ENCODE data around the gene RANBP17.

RANBP17 gene

DNA sequence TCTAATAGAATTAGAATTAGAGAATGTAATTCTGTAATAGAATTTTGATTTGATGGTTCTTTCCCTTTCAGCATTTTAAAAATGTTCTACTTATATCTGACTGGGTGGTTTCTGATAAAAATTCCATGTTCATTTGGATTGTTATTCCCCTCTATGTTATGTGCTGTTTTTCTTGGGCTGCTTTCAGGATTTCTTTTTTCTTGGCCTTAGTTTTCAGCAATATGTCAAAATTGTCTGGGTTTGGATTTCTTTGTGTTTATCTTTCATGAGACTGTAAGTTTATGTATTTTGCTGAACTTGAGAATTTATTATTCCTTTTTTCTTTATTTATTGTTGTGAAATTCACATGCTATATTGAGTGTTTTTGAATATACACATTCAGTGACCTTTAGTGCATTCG, 189.1 kb downstream of the RANBP17 start:
- no peak for DNase-seq (ENCODE audit: extremely low read depth, low read depth)
- TF ChIP-seq, protein P1, sequence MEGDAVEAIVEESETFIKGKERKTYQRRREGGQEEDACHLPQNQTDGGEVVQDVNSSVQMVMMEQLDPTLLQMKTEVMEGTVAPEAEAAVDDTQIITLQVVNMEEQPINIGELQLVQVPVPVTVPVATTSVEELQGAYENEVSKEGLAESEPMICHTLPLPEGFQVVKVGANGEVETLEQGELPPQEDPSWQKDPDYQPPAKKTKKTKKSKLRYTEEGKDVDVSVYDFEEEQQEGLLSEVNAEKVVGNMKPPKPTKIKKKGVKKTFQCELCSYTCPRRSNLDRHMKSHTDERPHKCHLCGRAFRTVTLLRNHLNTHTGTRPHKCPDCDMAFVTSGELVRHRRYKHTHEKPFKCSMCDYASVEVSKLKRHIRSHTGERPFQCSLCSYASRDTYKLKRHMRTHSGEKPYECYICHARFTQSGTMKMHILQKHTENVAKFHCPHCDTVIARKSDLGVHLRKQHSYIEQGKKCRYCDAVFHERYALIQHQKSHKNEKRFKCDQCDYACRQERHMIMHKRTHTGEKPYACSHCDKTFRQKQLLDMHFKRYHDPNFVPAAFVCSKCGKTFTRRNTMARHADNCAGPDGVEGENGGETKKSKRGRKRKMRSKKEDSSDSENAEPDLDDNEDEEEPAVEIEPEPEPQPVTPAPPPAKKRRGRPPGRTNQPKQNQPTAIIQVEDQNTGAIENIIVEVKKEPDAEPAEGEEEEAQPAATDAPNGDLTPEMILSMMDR (IDR thresholded peaks at IDR 0.05; ENCODE audit: low read depth, low read length, missing control alignments) = no peak
- H3K4me3 ChIP-seq (replicated peaks; ENCODE audit: low read depth, low read length) = no peak overlapping the region

- no peak for DNase-seq (ENCODE audit: extremely low read depth, low read depth)
- no peak overlapping the region for H3K4me3 ChIP-seq (replicated peaks; ENCODE audit: low read depth, low read length)
- TF ChIP-seq, protein P1 (IDR thresholded peaks at IDR 0.05; ENCODE audit: low read depth, low read length, missing control alignments) = no peak
Observed at GRCh38 chr5:171055875-171056454, 194.1 kb downstream of the RANBP17 start.

DNA sequence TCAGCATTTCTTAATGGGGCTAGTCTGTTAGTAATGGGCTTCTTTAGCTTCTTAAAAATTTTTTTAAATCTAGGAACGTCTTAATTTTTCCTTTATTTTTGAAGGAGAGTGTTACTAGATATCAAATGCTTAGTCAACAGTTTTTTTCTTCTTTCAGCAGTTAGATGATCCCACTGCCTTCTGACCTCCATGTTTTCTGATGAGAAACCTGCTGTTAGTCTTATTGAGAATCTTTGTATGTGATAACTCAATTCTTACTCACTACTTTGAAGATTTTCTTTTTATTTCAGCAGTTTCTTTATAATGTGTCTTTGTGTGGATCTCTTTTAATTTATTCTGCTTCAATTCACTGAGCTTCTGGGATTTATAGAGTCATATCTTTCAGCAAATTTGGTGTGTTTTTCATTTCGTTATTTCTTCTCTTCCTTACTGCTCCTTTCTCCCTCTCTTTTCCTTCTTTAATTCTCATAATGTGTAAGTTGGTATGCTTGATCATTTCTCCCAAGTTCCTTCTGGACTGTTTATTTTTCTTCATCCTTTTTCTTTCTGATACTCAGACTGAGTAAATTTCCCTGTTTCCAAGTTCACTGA, 205.8 kb downstream of the RANBP17 start:
- DNase-seq (ENCODE audit: extremely low read depth, low read depth) = no peak
- TF ChIP-seq, protein P1 (IDR thresholded peaks at IDR 0.05; ENCODE audit: low read depth, low read length, missing control alignments) = no peak
- H3K4me3 ChIP-seq (replicated peaks; ENCODE audit: low read depth, low read length) = no peak overlapping the region

DNA sequence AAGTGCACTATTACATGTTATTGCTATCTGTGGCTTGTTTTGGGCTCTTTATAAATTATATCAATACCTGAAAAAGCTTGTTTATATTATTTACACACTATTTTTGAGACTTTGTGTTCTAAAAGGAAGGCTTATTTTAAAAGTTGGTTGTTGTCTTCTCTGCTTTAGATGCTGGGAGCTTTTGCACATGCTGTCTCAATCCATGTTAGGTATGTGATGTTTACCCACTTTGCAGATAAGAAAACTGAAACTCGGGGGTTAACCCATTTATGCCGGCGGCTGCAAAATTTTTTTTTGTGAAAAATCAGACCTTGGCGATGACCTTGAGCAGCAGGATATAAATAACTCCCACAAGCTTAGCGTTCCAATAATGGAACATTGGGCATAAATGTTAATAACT, 212.9 kb downstream of the RANBP17 start:
- DNase-seq (ENCODE audit: extremely low read depth, low read depth) = no peak
- TF ChIP-seq, protein P1 (IDR thresholded peaks at IDR 0.05; ENCODE audit: low read depth, low read length, missing control alignments) = no peak
- H3K4me3 ChIP-seq (replicated peaks; ENCODE audit: low read depth, low read length) = no peak overlapping the region

GRCh38 chr5:171080186-171080938, 218.5 kb downstream of the RANBP17 start:
- no peak for DNase-seq (ENCODE audit: extremely low read depth, low read depth)
- TF ChIP-seq, protein P1 (IDR thresholded peaks at IDR 0.05; ENCODE audit: low read depth, low read length, missing control alignments) = no peak
- H3K4me3 ChIP-seq (replicated peaks; ENCODE audit: low read depth, low read length) = no peak overlapping the region

DNA sequence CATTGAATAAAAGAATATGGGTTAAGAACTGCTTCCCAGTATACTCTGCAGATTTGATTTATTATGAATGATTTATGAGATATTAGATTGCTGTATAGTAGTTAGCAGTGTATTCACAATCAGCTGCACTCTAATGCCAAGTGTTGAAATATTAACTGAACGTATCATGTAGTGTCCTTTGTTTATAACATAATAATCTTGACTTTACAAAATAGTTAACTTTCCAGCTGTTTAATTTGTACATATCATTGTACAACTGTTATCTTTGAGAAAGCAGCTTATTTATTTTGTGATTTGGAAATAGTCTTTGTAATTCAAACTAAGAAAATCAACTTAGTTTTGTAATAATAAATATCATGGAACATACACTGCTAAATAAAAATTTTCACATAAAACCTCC, 219.5 kb downstream of the RANBP17 start:
- no peak for DNase-seq (ENCODE audit: extremely low read depth, low read depth)
- no peak overlapping the region for H3K4me3 ChIP-seq (replicated peaks; ENCODE audit: low read depth, low read length)
- TF ChIP-seq, protein P1 (IDR thresholded peaks at IDR 0.05; ENCODE audit: low read depth, low read length, missing control alignments) = no peak

Measured in HFF-Myc (cell line).